Uterus (tissue), 2 donors: ENCODE measurements around the gene PTCH1.

Source experiments
- POLR2A ChIP-seq, 2 donors: fragments of 450-650 bp; IDR thresholded peaks; one replicate each; pipeline ENCODE4 v1.6.1; 2016; ENCODE audit warnings: antibody characterized with exemption in 2 of 2, mild to moderate bottlenecking in 1 of 2, moderate library complexity in 1 of 2
- TF ChIP-seq, protein P1 (sequence below), 4 experiments: fragments of 200-600 bp in 2 of 4; fragments of 450-650 bp in 2 of 4; sonication (generic) in 2 of 4; IDR thresholded peaks; one replicate each; pipeline ENCODE4 v1.5.1; 2016 to 2019; ENCODE audit warnings: antibody characterized with exemption in 4 of 4, mild to moderate bottlenecking in 2 of 4, moderate library complexity in 1 of 4

DNA sequence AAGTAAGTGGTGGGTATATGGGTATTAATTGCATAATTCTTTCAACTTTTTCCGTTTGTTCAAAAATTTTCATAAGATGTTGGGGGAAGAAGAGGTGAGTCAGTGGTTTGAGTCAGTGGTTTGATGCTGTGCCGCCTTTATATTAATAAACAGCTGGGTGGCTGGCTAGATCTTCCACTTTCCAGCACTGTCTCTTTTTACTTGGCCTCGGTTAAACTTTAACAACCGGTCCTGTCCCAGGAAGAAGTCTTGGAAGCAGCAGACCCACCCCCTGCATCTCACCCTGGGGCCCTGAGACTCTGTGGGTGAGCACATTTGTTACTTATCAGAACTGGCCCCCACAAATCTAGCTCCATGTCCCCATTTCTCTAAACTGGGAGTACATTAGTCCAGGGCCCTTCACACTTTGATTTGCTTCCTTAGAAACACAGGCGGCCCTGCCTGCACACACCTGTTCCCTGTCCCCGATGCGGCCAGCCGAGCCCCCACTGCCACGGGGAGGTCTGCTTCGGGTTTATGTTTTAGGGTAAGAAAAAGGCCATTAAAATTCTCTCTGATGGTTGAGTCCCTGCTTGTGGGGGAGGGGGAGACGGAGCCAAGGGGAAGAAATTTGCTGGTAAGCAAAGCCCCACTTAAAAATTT, 90.7 kb downstream of the PTCH1 start:
- TF ChIP-seq POLR2A (IDR thresholded peaks at IDR 0.05), result no peak
- TF ChIP-seq, protein P1, sequence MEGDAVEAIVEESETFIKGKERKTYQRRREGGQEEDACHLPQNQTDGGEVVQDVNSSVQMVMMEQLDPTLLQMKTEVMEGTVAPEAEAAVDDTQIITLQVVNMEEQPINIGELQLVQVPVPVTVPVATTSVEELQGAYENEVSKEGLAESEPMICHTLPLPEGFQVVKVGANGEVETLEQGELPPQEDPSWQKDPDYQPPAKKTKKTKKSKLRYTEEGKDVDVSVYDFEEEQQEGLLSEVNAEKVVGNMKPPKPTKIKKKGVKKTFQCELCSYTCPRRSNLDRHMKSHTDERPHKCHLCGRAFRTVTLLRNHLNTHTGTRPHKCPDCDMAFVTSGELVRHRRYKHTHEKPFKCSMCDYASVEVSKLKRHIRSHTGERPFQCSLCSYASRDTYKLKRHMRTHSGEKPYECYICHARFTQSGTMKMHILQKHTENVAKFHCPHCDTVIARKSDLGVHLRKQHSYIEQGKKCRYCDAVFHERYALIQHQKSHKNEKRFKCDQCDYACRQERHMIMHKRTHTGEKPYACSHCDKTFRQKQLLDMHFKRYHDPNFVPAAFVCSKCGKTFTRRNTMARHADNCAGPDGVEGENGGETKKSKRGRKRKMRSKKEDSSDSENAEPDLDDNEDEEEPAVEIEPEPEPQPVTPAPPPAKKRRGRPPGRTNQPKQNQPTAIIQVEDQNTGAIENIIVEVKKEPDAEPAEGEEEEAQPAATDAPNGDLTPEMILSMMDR (IDR thresholded peaks at IDR 0.05), result no peak
